GM21381 (cell line): ENCODE measurements around the gene KIF20A.
"Not testable (repeated sequence)": the region's sequence is repeated elsewhere in the genome, so short reads cannot be mapped to it uniquely, and the experiment has no call there.

ENCODE experiments used
- ATAC-seq: cut with Tn5 transposase; IDR thresholded peaks from one replicate; pipeline ENCODE4 v1.9.1; 2021; ENCODE audit warnings: mild to moderate bottlenecking, moderate library complexity; ENCODE audit not compliant: unreplicated experiment

The KIF20A gene

GRCh38 chr5:138178516-138179276 is at the start of gene KIF20A, which contains the start of gene BRD8:
KIF20A (plus strand) TSS chr5:138179112; CDS start chr5:138179681, 569 bp downstream.
BRD8 (minus strand) TSS chr5:138178630; CDS start chr5:138178614, 16 bp downstream.
- ATAC-seq: peak; percentile 82

- ATAC-seq: no peak
Observed at GRCh38 chr5:138129347-138129746, 49.6 kb upstream of the KIF20A start.

GRCh38 chr5:138132543-138132942 is 46.4 kb upstream of the KIF20A start:
- no peak for ATAC-seq

GRCh38 chr5:138138949-138139780 is 39.7 kb upstream of the KIF20A start, which contains the start of gene NME5:
NME5 (minus strand) TSS chr5:138139428; CDS start chr5:138138780, 648 bp downstream.
- ATAC-seq: no peak

GRCh38 chr5:138139781-138140090 is 39.2 kb upstream of the KIF20A start:
- ATAC-seq: no peak

- no peak for ATAC-seq
Observed at GRCh38 chr5:138140268-138140667, 38.6 kb upstream of the KIF20A start.

GRCh38 chr5:138141734-138142133 is 37.2 kb upstream of the KIF20A start:
- ATAC-seq: no peak

- ATAC-seq: not testable (repeated sequence)
Observed at GRCh38 chr5:138143578-138143977, 35.3 kb upstream of the KIF20A start.

- ATAC-seq: no peak
Observed at GRCh38 chr5:138148811-138149210, 30.1 kb upstream of the KIF20A start.

- ATAC-seq: no peak
Observed at GRCh38 chr5:138149530-138149929, 29.4 kb upstream of the KIF20A start.

- ATAC-seq: not testable (repeated sequence)
Observed at GRCh38 chr5:138155977-138156376, 22.9 kb upstream of the KIF20A start.

GRCh38 chr5:138157626-138158025 is 21.3 kb upstream of the KIF20A start:
- ATAC-seq: no peak

- no peak for ATAC-seq
Observed at GRCh38 chr5:138159666-138160065, 19.2 kb upstream of the KIF20A start.

GRCh38 chr5:138160706-138161105 is 18.2 kb upstream of the KIF20A start:
- no peak for ATAC-seq

- no peak for ATAC-seq
Observed at GRCh38 chr5:138163721-138164120, 15.2 kb upstream of the KIF20A start.

GRCh38 chr5:138169124-138169523 is 9.8 kb upstream of the KIF20A start:
- ATAC-seq: no peak

- ATAC-seq: no peak
Observed at GRCh38 chr5:138170299-138170698, 8.6 kb upstream of the KIF20A start.

GRCh38 chr5:138177941-138178515 is 884 bp upstream of the KIF20A start:
- no peak for ATAC-seq

GRCh38 chr5:138179277-138179857 is 455 bp downstream of the KIF20A start:
- no peak for ATAC-seq

GRCh38 chr5:138180183-138180782 is 1.4 kb downstream of the KIF20A start:
- no peak for ATAC-seq

- no peak for ATAC-seq
Observed at GRCh38 chr5:138180841-138181240, 1.9 kb downstream of the KIF20A start.
